WTC11 (cell line): ENCODE measurements around the gene KRTAP6-2. TPM values are rescaled to one million over a fixed set of nuclear protein-coding genes. Genes with fewer than 3 reads are reported as not detected.

ENCODE experiments used
- ATAC-seq: fragments of 200-7000 bp; cut with Tn5 transposase; 2 replicates; pipeline ENCODE4 v1.10.0; 2021; ENCODE audit warnings: mild to moderate bottlenecking, moderate library complexity
- CTCF ChIA-PET: fragments of 300-600 bp; sonication (Branson Sonifier 250); formaldehyde crosslinking; loops from one replicate; lab custom pipeline; 2021; ENCODE audit warnings: antibody characterized with exemption; lab: Charles Lee
- POLR2A ChIA-PET: fragments of 350-600 bp; sonication (Branson Sonifier 250); formaldehyde crosslinking; loops from one replicate; lab custom pipeline; 2021; ENCODE audit warnings: antibody characterized with exemption; lab: Charles Lee
- DNase-seq: peaks from one replicate; pipeline ENCODE4 v3.0.0; 2021; ENCODE audit warnings: low spot score
- H3K27ac Mint-ChIP-seq: 2 replicates; pipeline ENCODE4 v1.8.0; 2021; ENCODE audit warnings: mixed read lengths
- H3K27me3 Mint-ChIP-seq: 2 replicates; pipeline ENCODE4 v1.8.0; 2021; ENCODE audit warnings: low read depth, mild to moderate bottlenecking, moderate library complexity, mixed read lengths
- H3K36me3 Mint-ChIP-seq: 2 replicates; pipeline ENCODE4 v1.8.0; 2021; ENCODE audit warnings: mixed read lengths
- H3K4me1 Mint-ChIP-seq: 2 replicates; pipeline ENCODE4 v1.8.0; 2022; ENCODE audit warnings: mixed read lengths
- H3K4me3 Mint-ChIP-seq: 2 replicates; pipeline ENCODE4 v1.8.0; 2021; ENCODE audit warnings: mild to moderate bottlenecking, moderate library complexity, mixed read lengths
- H3K9me3 Mint-ChIP-seq: 2 replicates; pipeline ENCODE4 v1.8.0; 2021; ENCODE audit warnings: mixed read lengths
- ATF2 ChIP-seq: sonication (generic); formaldehyde crosslinking; IDR thresholded peaks from 2 replicates; pipeline ENCODE4 v1.8.1; 2022; ENCODE audit warnings: low read depth, missing genetic modification reagents, borderline replicate concordance
- ELF4 ChIP-seq: sonication (generic); formaldehyde crosslinking; IDR thresholded peaks from 2 replicates; pipeline ENCODE4 v1.8.1; 2022; ENCODE audit warnings: low read depth, mild to moderate bottlenecking, moderate library complexity, missing genetic modification reagents
- ERG ChIP-seq: fragments of 250-450 bp; sonication (Bioruptor Pico); IDR thresholded peaks from 2 replicates; pipeline ENCODE4 v1.8.0; 2021; ENCODE audit warnings: mild to moderate bottlenecking
- MYBL2 ChIP-seq: sonication (generic); formaldehyde crosslinking; IDR thresholded peaks from 2 replicates; pipeline ENCODE4 v1.8.1; 2023; ENCODE audit warnings: mild to moderate bottlenecking, moderate library complexity, missing genetic modification reagents
- NFATC4 ChIP-seq: fragments of 250-450 bp; sonication (Bioruptor Pico); IDR thresholded peaks from 2 replicates; pipeline ENCODE4 v1.9.0; 2021; ENCODE audit warnings: mild to moderate bottlenecking
- NFYB ChIP-seq: sonication (generic); formaldehyde crosslinking; conservative IDR thresholded peaks from 2 replicates; pipeline ENCODE4 v1.8.0; 2022; ENCODE audit warnings: low read depth, missing genetic modification reagents
- NR2C2 ChIP-seq: sonication (generic); formaldehyde crosslinking; IDR thresholded peaks from 2 replicates; pipeline ENCODE4 v1.8.0; 2022; ENCODE audit warnings: mild to moderate bottlenecking, missing genetic modification reagents
- NR3C1 ChIP-seq: sonication (generic); formaldehyde crosslinking; conservative IDR thresholded peaks from 2 replicates; pipeline ENCODE4 v1.8.1; 2023; ENCODE audit warnings: low read depth, mild to moderate bottlenecking, missing genetic modification reagents
- RORB ChIP-seq: fragments of 250-450 bp; sonication (Bioruptor Pico); IDR thresholded peaks from 2 replicates; pipeline ENCODE4 v1.9.0; 2021; ENCODE audit warnings: mild to moderate bottlenecking
- TP53 ChIP-seq: sonication (generic); formaldehyde crosslinking; IDR thresholded peaks from 2 replicates; pipeline ENCODE4 v1.8.1; 2023; ENCODE audit warnings: mild to moderate bottlenecking, missing genetic modification reagents
- USF1 ChIP-seq: sonication (generic); formaldehyde crosslinking; IDR thresholded peaks from 2 replicates; pipeline ENCODE4 v1.8.0; 2022; ENCODE audit warnings: mild to moderate bottlenecking, missing genetic modification reagents
- ZBTB21 ChIP-seq: sonication (generic); formaldehyde crosslinking; IDR thresholded peaks from 2 replicates; pipeline ENCODE4 v1.8.1; 2023; ENCODE audit warnings: mild to moderate bottlenecking, missing genetic modification reagents, borderline replicate concordance
- ZMAT4 ChIP-seq: fragments of 250-450 bp; sonication (Bioruptor Pico); IDR thresholded peaks from 2 replicates; pipeline ENCODE4 v1.9.0; 2021; ENCODE audit warnings: mild to moderate bottlenecking
- ZNF121 ChIP-seq: sonication (generic); formaldehyde crosslinking; IDR thresholded peaks from 2 replicates; pipeline ENCODE4 v1.8.0; 2023; ENCODE audit warnings: missing genetic modification reagents
- ZNF263 ChIP-seq: sonication (generic); formaldehyde crosslinking; IDR thresholded peaks from 2 replicates; pipeline ENCODE4 v1.8.1; 2022; ENCODE audit warnings: low read depth, mild to moderate bottlenecking, moderate library complexity, missing genetic modification reagents
- ZNF281 ChIP-seq: sonication (generic); formaldehyde crosslinking; IDR thresholded peaks from 2 replicates; pipeline ENCODE4 v1.8.0; 2023; ENCODE audit warnings: mild to moderate bottlenecking, missing genetic modification reagents
- total RNA-seq: library from RNA; stranded (reverse); gene quantifications from 3 replicates; pipeline ENCODE4 v1.2.3, GENCODE V29; 2021
- TF ChIP-seq, protein P1 (sequence below): sonication (generic); formaldehyde crosslinking; IDR thresholded peaks from 2 replicates; pipeline ENCODE4 v1.8.0; 2022; ENCODE audit warnings: missing genetic modification reagents
- TF ChIP-seq, protein P2 (sequence below): sonication (generic); formaldehyde crosslinking; IDR thresholded peaks from 2 replicates; pipeline ENCODE4 v1.8.0; 2022; ENCODE audit warnings: mild to moderate bottlenecking, missing genetic modification reagents
- TF ChIP-seq, protein P3 (sequence below): sonication (generic); formaldehyde crosslinking; IDR thresholded peaks from 2 replicates; pipeline ENCODE4 v1.8.1; 2022; ENCODE audit warnings: mild to moderate bottlenecking, moderate library complexity, missing genetic modification reagents
- TF ChIP-seq, protein P4 (sequence below): sonication (generic); formaldehyde crosslinking; IDR thresholded peaks from 2 replicates; pipeline ENCODE4 v1.8.1; 2023; ENCODE audit warnings: mild to moderate bottlenecking, moderate library complexity, missing genetic modification reagents
- TF ChIP-seq, protein P5 (sequence below): sonication (generic); formaldehyde crosslinking; IDR thresholded peaks from 2 replicates; pipeline ENCODE4 v1.8.1; 2023; ENCODE audit warnings: mild to moderate bottlenecking, missing genetic modification reagents, moderate library complexity

The KRTAP6-2 gene
- total RNA-seq, 1 experiment from 2014 or later, result not detected

DNA sequence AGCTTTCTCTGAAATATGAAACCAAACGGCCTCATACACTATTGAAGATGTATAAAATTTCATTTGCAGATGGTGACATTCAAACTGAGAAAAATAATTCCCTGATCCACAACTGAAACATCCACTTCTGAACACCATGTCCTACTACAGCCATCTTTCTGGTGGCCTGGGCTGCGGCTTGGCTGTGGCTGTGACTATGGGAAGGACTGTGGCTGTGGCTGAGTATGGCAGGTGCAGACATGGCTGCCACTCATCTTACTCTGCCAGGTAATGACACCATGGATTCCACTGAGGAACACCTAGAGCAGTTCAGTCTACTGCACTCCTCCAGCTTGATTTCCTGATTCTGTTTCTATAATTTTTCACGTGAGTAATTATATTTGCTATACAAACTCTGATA lies 21.8 kb upstream of the KRTAP6-2 start, which contains the start of gene KRTAP20-4:
Gene KRTAP20-4, plus strand, starts transcription at position 106 of the 400 bp plus-strand sequence.
- TF ChIP-seq ATF2 (CRISPR knock-in tag) (no peak), USF1 (CRISPR knock-in tag) (no peak)
- TF ChIP-seq, protein P1, sequence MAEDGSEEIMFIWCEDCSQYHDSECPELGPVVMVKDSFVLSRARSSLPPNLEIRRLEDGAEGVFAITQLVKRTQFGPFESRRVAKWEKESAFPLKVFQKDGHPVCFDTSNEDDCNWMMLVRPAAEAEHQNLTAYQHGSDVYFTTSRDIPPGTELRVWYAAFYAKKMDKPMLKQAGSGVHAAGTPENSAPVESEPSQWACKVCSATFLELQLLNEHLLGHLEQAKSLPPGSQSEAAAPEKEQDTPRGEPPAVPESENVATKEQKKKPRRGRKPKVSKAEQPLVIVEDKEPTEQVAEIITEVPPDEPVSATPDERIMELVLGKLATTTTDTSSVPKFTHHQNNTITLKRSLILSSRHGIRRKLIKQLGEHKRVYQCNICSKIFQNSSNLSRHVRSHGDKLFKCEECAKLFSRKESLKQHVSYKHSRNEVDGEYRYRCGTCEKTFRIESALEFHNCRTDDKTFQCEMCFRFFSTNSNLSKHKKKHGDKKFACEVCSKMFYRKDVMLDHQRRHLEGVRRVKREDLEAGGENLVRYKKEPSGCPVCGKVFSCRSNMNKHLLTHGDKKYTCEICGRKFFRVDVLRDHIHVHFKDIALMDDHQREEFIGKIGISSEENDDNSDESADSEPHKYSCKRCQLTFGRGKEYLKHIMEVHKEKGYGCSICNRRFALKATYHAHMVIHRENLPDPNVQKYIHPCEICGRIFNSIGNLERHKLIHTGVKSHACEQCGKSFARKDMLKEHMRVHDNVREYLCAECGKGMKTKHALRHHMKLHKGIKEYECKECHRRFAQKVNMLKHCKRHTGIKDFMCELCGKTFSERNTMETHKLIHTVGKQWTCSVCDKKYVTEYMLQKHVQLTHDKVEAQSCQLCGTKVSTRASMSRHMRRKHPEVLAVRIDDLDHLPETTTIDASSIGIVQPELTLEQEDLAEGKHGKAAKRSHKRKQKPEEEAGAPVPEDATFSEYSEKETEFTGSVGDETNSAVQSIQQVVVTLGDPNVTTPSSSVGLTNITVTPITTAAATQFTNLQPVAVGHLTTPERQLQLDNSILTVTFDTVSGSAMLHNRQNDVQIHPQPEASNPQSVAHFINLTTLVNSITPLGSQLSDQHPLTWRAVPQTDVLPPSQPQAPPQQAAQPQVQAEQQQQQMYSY (CRISPR knock-in tag), result no peak
- TF ChIP-seq, all 79 proteins: peak for 0

DNA sequence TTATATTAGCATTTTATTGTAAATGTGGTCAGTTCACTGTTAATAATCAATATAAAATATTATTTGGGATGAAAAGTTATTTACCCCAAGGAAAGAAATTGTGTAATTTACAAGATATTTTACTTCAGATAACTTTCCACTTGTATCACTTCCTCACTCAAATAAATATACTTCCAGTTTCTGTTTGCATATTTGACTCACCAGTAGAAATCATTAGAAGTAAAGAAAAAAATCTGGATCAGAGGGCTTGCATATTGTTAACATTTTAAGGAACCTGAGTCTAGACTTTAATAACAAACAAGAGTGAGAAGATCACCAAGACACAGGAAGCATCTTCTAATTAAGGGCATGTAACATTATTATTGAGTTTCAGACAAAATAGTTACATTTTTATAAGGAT lies 21.4 kb upstream of the KRTAP6-2 start:
- 0 out of 2 replicates have a peak, but pooled peaks cover under 1% of the 10 kb centered on the region for H3K4me1 Mint-ChIP-seq
- ChIA-PET CTCF (no interaction called here), POLR2A (no interaction called here)
- TF ChIP-seq TP53 (no peak), ZBTB21 (CRISPR knock-in tag) (no peak), NFYB (CRISPR knock-in tag) (no peak), ZMAT4 (CRISPR knock-in tag) (no peak), ERG (CRISPR knock-in tag) (no peak), ZNF263 (CRISPR knock-in tag) (no peak), NR3C1 (CRISPR knock-in tag) (no peak), ELF4 (CRISPR knock-in tag) (no peak), NFATC4 (CRISPR knock-in tag) (no peak), MYBL2 (no peak), NR2C2 (CRISPR knock-in tag) (no peak), RORB (CRISPR knock-in tag) (no peak), ZNF281 (CRISPR knock-in tag) (no peak), ZNF121 (CRISPR knock-in tag) (no peak)
- TF ChIP-seq, protein P2, sequence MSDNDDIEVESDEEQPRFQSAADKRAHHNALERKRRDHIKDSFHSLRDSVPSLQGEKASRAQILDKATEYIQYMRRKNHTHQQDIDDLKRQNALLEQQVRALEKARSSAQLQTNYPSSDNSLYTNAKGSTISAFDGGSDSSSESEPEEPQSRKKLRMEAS (CRISPR knock-in tag), result no peak
- TF ChIP-seq, protein P3, sequence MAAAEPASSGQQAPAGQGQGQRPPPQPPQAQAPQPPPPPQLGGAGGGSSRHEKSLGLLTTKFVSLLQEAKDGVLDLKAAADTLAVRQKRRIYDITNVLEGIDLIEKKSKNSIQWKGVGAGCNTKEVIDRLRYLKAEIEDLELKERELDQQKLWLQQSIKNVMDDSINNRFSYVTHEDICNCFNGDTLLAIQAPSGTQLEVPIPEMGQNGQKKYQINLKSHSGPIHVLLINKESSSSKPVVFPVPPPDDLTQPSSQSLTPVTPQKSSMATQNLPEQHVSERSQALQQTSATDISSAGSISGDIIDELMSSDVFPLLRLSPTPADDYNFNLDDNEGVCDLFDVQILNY (CRISPR knock-in tag), result no peak
- TF ChIP-seq, protein P4, sequence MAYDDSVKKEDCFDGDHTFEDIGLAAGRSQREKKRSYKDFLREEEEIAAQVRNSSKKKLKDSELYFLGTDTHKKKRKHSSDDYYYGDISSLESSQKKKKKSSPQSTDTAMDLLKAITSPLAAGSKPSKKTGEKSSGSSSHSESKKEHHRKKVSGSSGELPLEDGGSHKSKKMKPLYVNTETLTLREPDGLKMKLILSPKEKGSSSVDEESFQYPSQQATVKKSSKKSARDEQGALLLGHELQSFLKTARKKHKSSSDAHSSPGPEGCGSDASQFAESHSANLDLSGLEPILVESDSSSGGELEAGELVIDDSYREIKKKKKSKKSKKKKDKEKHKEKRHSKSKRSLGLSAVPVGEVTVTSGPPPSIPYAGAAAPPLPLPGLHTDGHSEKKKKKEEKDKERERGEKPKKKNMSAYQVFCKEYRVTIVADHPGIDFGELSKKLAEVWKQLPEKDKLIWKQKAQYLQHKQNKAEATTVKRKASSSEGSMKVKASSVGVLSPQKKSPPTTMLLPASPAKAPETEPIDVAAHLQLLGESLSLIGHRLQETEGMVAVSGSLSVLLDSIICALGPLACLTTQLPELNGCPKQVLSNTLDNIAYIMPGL, result no peak
- TF ChIP-seq, protein P5, sequence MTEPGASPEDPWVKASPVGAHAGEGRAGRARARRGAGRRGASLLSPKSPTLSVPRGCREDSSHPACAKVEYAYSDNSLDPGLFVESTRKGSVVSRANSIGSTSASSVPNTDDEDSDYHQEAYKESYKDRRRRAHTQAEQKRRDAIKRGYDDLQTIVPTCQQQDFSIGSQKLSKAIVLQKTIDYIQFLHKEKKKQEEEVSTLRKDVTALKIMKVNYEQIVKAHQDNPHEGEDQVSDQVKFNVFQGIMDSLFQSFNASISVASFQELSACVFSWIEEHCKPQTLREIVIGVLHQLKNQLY (CRISPR knock-in tag), result no peak
- ATAC-seq, result no peak
- no peak for DNase-seq
- H3K27ac Mint-ChIP-seq, result no peak overlapping the region
- H3K9me3 Mint-ChIP-seq, result peaks cover 10% of the 10 kb centered on the region
- H3K4me3 Mint-ChIP-seq, result no peak overlapping the region
- H3K27me3 Mint-ChIP-seq, result no peaks in the 10 kb centered on the region
- peaks cover 9% of the 10 kb centered on the region for H3K36me3 Mint-ChIP-seq

More for the DNA sequence above, 21.8 kb upstream of the KRTAP6-2 start, which contains the start of gene KRTAP20-4:
- no peak within 1 kb of the TSS for H3K27ac Mint-ChIP-seq
- peaks cover 14% of the 10 kb centered on the region for H3K9me3 Mint-ChIP-seq
- 0 out of 2 replicates have a peak, but pooled peaks cover 5% of the 10 kb centered on the region for H3K4me1 Mint-ChIP-seq
- DNase-seq (no peak), ATAC-seq (no peak)
- H3K27me3 Mint-ChIP-seq, result no peaks in the 10 kb centered on the region
- CTCF ChIA-PET, result no interaction called here
- POLR2A ChIA-PET, result no interaction called here
- no peak within 1 kb of the TSS for H3K4me3 Mint-ChIP-seq
- H3K36me3 Mint-ChIP-seq, result peaks cover 13% of the 10 kb centered on the region
